HG02588 (cell line): ENCODE data around the gene ATP10B.
"Not testable (repeated sequence)": the region's sequence is repeated elsewhere in the genome, so short reads cannot be mapped to it uniquely, and the experiment has no call there.

Source experiments
- ATAC-seq: cut with Tn5 transposase; IDR thresholded peaks from one replicate; pipeline ENCODE4 v1.9.1; 2021; ENCODE audit warnings: mild to moderate bottlenecking, moderate library complexity; ENCODE audit not compliant: unreplicated experiment

ATP10B gene

DNA sequence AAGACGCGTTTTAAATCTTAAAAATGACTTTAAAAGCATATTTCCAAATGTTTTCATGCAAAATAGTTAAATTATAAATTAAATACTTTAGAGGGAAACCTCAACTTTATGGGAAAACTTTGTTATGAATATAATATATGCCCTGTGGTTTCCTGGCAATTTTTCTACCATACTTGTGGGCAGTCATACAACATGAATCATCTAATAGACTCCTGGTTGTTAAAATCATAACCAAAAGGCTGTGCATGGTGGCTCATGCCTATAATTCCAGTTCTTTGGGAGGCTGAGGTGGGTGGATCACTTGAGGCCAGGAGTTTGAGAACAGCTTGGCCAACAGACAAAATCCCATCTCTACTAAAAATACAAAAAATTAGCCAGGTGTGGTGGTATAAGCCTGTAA, 18.2 kb downstream of the ATP10B start:
- no peak for ATAC-seq

DNA sequence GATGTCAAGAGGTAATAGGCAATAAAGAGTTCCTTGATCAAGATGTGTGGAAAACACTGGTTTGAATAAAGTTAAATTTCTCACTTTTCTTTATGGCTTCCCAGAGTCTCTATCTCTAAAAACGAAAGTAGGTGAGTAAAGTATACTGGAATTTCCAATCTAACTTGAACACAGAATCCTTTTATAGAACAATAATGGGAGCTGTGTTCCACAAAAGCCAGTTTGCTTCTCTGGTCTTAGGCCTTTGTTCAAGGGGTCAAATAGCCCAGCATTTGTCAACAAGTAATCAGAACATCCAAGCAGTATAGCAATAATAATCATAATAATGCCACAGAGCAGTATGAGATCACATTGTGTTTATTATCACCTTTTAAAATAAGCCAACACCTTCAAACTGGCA, 20.2 kb downstream of the ATP10B start:
- no peak for ATAC-seq

DNA sequence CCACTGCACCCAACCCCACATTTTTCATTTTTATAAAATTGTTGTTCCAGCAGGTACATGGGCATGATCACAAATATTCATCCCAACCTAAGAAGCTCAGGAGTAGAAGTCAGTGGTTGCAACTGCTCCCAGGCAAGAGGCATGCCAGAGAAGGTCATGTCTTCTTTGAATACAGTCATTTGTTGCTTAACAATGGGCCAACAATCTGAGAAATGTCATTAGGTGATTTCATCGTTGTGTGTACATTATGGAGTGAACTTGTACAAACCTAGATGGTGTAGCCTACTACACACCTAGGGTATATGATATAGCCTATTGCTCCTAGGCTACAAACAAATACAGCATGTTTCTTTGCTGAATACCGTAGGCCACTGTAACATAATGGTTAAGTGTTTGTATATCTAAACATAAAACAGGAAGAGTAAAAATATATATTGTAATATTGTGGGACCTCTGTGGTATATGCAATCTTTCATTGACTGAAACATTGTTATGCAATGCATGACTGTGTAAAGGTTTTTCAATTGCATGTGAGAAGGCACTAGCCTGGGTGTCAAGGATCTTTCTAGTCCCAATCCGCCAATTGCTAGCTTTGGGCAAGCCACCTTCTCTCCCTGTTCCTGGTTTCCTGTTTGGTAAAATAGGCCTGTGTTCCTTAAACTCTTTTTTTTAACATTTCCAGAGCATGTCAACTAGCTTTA, 27.6 kb downstream of the ATP10B start:
- no peak for ATAC-seq

DNA sequence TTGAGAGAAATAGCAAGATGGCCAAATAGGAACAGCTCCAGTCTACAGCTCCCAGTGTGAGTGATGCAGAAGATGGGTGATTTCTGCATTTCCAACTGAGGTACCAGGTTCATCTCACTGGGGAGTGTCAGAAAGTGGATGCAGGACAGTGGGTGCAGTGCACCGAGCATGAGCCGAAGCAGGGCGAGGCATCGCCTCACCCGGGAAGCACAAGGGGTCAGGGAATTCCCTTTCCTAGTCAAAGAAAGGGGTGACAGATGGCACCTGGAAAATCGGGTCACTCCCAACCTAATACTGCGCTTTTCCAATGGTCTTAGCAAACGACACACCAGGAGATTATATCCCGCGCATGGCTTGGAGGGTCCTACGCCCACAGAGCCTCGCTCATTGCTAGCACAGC, 39.0 kb downstream of the ATP10B start:
- not testable (repeated sequence) for ATAC-seq

DNA sequence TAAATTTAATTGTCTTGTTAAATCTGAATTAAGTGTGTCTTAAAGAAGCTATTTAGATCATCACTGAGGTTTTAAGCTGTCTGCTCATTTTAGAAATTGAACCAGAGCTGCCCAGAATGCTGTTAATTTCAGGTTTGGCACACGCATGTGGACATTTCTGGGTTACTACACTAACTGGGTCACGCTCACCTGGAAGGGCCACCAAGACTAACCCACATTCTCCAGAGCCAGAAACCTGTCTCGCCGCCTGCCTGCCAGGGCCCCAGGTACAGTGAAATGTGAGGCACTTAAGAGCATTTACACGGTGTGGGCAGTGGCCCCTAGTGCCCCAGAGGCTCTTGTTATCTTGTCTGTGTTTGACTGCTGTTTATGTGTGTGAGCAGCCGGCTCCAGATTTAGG, 46.6 kb downstream of the ATP10B start:
- ATAC-seq, result no peak

DNA sequence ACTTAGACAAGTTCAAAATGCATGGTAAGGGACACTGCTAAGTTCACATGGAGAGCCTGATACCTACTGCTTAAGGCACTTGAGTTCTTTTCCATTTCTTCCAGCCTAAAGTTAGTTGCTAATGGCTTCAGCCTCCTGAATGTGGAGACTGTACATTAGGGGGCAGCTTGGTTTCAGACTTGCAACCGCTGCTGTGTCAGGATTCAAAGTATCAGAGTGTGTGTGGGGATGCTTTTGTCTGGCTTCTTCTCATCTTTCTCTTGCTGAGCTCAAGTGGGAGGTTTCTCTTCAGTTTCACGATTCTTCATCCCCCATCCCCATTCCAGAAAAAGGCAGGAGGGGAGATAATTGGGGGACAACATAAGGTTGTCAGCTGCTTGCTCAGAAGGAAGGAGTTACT, 49.4 kb downstream of the ATP10B start:
- ATAC-seq, result no peak

DNA sequence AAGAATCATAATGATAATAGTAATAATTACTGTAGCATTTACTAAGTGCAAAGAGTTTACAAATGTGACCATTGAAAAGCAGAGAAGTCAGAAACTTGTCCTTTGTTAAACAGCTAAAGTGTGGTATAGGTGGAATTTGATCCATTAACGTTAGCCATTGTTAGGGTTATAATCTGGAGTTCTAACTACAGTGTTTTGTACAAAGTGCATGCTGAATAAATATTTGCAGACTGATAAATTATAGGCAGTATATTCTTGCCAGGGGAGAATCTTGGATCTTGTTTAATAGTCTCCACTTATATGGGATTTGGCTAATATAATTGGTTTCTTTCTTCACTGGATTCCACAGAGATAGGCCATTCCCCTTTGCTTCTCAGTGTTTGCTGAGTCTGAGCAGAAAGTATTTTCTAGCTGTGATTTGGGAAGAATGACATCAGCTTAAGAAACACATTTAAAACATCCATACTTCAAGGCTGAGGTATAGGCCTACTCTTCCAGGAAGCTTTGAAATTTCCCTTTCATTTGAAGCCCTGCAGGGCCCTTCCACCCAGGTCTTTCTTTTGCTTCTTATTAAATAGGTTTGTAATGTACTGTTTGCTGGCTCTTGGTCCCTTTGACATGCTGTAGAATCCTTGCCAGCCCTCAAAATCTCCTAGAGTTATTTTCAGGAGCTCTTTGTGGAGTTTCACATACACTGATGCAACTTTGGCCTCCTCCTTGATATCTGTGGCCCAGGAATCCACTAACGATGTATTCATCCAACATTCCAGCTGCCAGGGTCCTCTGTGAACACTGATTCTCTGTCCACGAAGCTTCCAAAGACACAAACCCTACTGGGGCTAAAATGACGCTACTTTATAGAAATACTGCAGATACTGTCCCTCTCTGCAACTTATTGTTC, 51.4 kb downstream of the ATP10B start:
- no peak for ATAC-seq

DNA sequence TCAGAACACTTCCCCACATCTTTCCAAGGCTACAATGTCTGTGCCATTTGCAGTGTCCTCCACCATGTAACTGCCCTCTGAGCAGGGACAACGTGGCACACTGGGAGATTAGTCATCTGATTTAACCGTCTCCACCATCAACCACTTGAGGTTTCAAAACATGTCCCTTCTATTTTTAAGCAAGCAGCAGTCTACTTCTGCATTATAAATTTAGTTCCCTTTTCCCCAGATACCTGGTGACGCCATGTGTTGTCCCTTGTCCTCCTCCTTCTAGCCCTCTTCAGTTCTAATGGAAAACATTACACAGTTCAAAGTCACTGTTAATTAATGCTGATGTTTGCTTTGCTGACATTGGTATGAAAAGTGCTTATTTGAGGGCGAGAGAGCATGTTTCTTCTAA, 52.8 kb downstream of the ATP10B start:
- peak; percentile 73 for ATAC-seq

DNA sequence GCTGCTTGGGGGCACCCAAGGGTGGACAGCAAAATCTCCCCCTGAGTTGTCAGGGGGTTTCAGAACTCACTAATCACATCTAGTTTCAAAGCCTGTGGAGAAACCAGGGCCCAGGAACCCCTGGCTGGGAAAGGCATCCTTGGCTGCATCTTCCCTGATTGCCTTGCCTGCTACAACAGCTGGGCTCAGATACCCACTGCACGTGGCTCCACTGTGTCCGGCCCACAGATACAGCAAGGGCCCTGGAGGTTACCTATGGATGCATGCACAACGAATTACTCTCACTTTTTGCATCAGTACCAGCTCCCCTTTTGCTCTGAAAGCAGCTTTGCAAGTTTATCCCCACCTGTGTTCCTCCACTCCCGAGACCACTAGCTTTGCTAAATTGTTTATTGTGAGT, 55.0 kb downstream of the ATP10B start:
- ATAC-seq, result no peak

DNA sequence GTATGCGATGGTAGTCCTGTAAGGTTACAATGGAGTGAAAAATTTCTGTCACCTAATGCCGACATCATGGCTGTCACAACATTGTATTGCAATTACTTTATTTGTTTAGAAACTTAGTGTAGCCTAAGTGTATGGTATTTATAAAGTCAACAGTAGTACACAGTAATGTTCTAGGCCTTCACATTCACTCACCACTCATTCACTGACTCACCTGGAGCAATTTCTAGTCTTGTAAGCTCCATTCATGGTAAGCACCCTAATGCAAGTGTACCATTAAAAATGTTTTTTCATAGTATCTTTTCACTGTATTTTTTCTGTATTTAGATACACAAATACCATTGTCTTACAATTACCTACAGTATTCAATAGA, 58.5 kb downstream of the ATP10B start:
- ATAC-seq, result no peak

DNA sequence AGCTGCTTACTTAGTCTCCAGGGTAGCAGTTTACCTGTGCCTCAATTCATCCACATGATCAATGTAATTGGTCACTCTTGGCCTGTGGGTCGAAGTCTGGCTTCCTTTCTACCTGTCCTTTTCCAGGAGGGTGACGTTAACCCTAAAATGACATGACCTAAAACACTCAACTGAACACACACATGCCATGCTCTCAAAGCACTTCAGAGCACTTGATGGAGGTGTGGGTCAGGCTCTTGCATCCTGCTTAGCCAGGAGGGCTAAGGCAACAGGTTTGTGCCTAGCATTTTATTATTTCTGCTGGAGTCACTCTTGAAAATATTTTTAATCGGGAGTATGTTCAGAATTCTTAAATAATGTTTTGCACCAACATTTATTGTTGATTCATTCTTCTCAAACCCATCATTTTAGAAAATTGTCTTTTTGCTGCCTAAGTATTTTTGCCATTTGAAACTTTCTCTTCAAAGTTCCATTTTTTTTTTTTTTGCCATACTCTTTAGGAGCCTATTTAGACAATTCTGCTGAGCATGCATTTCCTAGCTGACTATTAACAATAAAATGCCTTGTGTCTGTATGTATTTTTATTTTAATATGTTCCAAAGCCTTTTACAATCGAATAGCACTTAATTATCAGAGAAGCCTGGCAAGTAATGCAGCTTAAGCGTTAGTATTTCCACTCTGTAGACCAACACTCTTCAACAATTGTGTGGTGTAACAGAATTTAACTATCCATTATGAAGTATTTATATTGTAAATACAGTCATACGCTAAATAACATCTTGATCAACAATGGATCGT, 59.1 kb downstream of the ATP10B start:
- no peak for ATAC-seq

DNA sequence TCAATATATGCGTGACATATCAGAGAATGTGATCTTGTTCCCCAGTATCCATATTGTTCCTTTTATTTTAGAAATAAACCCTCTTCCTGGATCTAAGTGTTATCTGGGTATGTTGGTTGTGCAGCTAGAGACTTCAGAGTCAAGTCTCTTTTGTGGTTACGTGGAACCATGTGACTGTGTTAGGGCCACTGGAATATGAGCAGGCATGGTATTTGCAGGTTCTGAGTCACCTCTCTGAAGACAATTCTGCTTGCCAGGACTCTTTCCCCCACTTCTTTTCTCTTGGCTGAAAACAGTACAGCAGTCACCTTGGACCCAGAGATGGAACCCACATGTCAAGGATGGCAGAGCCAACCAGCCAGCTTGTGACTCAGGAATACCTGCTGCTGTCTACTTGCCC, 59.7 kb downstream of the ATP10B start:
- no peak for ATAC-seq

DNA sequence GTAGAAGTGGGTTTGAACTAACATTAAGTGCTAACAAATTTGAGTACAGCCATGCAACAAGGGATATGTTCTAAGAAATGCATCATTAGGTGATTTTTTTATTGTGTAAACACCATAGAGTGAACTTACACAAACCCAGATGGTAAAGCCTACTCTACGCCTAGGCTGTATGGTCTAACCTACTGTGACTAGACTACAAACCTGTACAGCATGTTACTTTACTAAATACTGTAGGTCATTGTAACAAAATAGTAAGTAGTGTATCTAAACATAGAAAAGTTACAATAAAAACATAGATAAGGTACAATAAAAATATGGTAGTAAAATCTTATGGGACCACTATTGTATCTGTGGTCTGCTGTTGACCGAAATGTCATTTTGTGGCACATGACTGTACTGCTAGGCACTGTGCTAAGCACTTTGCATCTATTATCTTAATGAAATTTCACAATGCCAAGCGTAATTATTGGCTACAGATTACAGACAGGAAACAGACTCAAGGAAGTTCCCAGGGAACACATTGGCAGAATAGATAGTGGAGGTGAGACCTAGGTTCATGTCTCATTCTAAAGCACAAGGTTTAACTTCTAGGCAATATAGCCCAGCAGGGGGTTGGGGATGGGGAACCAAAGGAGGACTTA, 62.7 kb downstream of the ATP10B start:
- no peak for ATAC-seq

DNA sequence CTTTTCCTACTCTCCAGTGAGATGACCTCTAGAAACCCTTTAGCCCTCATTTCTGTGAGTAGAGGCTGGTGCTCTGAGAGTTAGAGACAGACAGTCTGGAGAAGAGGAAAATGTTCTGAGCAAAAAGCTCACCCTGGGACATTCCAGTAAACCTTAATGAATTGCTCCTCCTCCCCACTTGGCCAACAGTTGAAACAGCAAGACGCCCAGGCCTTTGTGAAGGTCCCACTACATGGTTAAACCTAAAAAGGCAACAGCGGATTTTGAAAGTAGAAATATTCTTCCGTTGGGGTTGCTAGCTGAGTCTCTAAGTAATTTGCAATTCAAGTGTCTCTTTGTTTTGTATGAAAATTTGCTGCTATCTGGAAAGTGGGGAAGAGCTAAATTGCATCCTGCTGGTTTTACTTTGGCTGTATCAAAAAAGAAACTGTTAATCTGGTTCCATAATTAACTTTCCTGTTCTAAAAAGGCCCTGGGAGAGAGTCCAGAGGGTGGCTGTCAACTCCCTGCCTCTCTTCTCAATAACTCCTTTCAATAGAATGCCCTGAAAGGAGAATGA, 63.8 kb downstream of the ATP10B start:
- ATAC-seq, result no peak

DNA sequence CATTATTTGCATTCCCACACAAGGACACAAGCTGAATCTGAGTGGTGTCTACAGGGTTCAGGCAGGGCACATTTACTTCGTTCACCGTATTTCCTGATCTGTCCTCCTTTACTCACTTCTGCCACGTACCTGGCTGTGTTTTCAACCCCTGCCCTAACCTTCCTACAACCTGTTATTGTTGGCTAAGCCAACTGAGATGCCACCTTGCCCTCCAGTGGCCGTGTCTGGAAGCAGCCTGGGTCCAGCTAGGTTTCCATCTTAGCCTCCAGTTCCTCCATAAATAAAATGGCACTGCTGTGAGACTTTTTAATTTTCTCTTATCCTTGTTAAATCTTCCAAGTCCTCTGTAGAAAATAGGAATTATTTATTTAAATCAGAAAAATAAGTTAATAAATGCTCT, 64.8 kb downstream of the ATP10B start:
- no peak for ATAC-seq

DNA sequence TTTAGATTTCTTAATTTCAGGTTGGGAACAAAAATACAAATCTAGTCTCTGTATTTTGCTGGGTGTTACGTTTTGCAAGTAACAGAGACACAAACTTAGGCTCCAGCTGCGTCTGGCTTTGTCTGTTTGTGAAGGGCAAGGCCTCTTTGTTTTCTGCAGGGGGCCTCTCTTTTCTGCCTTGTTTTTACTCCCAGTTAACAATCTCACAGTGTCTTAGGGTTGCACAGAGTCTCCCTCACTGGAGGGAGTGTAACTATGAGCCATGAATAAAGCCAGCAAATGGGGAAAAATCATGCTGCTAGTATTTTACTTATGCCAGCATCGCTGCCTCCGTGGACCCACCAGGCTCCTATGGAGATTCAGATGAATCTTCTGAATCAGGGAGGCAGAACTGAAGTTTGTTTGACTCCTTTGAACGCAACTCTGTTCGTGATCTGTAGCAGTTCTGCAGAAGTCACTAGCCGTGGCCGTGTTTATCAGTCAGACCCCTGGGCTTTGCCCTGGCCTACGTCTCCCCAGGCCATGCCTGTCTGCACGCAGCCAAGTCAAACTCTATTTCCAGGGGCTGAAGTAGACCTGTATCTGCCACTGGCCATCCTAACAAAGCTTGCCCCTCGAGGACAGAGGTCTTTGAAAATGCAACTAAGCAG, 77.2 kb downstream of the ATP10B start:
- ATAC-seq, result no peak

DNA sequence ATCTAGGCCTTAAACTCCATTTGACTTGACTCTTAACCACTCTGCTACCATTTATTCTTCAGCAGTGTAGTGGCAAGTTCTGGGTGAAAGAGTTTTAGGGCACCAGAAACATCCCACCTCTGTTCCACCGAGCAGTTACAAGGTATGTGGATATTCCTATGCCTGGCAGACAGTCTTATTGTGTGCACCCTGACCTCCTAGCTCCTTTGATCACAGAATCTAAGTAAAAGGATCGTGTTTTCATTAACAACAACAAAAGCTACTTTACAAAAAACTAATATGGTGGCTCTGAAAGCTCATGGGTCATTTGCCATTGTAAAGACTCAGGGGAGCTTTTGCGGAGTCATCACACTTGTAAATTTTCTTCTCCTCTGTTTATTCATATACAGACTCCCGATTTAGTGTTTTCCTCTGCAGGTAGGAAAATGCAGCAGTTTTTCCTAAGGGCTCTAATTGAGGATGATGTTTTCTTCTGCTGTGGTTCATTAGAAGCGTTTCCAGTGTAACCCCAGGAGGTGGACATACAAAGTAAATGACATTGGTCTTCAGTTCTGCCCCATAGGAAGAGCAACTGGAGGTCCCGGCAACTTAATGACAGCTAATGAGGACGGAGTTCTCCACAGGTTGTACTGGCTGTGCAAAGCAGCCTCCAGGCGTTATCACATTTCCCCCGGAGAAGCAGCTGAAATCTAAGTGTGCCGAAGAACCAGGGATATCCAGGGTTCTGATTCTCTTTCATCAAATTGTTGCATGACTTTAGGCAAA, 78.2 kb downstream of the ATP10B start:
- no peak for ATAC-seq

DNA sequence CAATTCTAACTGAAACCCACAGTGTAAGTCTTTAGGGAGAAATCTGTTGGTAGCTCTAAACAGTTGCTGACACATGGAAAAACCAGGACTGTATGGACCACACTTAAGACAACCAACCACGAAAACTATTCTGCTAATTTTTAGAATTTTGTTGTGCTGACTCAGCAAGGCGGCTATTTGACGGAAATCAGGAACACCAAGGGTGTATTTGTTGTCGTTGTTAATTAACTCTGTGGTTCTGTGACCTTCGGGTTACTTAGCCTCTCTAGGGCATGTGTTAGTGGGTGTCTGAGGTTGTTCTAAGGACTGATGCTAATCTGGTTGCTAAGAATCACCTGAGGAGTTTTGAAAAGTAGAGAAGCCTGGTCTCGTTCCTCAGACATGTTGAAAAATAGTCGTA, 79.2 kb downstream of the ATP10B start:
- ATAC-seq, result no peak

DNA sequence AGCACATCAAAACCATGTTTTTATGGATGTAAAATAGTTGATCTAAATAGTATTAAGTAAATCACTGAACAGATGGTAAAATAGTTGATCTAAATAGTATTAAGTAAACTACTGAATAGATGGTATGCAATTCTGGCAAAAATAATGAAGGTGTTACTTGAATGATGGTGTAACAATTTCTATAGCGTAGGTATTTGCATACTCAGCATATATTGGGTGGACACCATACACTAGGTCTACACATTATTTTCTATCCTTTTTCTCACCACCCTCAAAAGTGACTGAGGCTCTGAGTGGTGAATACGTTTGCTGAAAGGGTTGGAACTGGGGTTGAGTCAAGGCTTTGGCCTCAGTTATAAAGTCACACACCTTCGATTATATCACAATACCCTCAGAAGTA, 81.3 kb downstream of the ATP10B start:
- no peak for ATAC-seq

DNA sequence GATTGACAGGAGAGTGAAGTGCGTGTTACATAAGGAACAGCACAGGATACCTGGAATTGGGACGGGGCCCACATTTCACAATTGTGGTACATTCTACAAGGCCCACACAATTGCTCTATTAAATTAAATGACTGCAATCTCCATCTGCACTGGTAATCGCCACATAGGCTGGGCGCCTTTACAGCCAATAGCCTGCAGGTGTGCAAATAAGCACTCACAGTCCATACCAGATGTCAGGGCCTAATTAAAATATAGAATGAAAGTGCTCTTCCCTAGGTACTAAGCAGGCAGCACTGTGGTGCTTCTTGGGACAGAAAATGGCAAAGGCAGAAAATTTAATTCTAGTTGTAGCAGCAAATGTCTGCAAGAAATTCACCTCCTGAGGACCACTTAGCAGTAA, 82.7 kb downstream of the ATP10B start:
- no peak for ATAC-seq
